SH-SY5Y (cell line): Measurements from ENCODE around the gene GNG13.

Source experiments
- GATA2 ChIP-seq: IDR thresholded peaks from 2 replicates; pipeline ENCODE4 v1.6.1; 2011; ENCODE audit warnings: mild to moderate bottlenecking, low read depth, low read length
- GATA3 ChIP-seq: IDR thresholded peaks from 2 replicates; pipeline ENCODE4 v1.6.1; 2011; ENCODE audit warnings: low read depth, mild to moderate bottlenecking, low read length, moderate library complexity

DNA sequence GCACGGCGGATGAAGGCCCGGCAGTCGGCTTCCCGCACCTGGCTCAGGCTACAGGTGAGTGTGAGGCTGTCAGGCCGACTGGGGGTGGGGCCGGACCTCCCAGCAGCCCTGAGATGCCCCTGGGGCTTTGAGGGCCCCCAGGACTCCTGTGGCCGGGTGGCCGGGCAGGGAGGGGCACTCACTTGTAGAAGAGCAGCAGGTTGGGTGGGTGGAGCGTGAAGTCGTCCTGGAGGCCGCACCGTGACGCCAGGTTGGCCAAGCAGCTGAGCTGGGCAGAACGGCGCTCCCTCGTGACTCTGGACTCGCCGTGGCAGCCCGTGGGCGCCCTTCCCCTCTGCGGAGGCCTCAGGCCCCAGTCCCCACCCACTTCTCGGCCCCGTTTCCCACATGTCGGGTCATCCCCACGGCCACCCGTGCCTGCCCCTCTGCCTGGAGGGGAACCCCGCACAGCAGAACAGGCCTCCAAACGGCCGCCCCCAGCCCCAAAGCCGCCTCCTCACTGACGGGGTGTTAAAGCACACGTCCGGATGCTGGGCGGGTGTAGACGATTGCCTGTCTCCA, 25.2 kb downstream of the GNG13 start:
- no peak for TF ChIP-seq GATA3
- TF ChIP-seq GATA2: no peak
